GM12872 (cell line): ENCODE results near the gene ZNF426.

Experiments used
- CTCF ChIP-seq: IDR thresholded peaks from 3 replicates; pipeline ENCODE4 v1.5.1; 2011; ENCODE audit warnings: low read depth, mild to moderate bottlenecking, low read length, moderate library complexity; ENCODE audit not compliant: insufficient read depth

ZNF426 gene

GRCh38 chr19:9538183-9539058 lies at the start of gene ZNF426:
ZNF426 (minus strand) TSS chr19:9538645; CDS start chr19:9536232, 2,413 bp downstream.
- no peak for TF ChIP-seq CTCF

GRCh38 chr19:9586764-9587163 lies 48.3 kb upstream of the ZNF426 start:
- peak; percentile 71 for TF ChIP-seq CTCF

- TF ChIP-seq CTCF: no peak
Observed at GRCh38 chr19:9584073-9584833, 45.8 kb upstream of the ZNF426 start, which contains the start of gene ZNF121. ZNF121 (minus strand) TSS chr19:9584504; CDS start chr19:9568097, 16,407 bp downstream.

- no peak for TF ChIP-seq CTCF
Observed at GRCh38 chr19:9580728-9581127, 42.3 kb upstream of the ZNF426 start.

- no peak for TF ChIP-seq CTCF
Observed at GRCh38 chr19:9570255-9570654, 31.8 kb upstream of the ZNF426 start.

GRCh38 chr19:9566729-9567128 lies 28.3 kb upstream of the ZNF426 start:
- 0 out of 3 replicates have a peak, but pooled peaks have one; percentile 12 for TF ChIP-seq CTCF
